H1 (cell line): ENCODE data around the gene ANKRD34B. TPM values are rescaled to one million over a fixed set of nuclear protein-coding genes. Genes with fewer than 3 reads are reported as not detected.
A peak's percentile ranks its signal among the peaks of the same experiment; 100 is the strongest.

Experiments
- CTCF ChIA-PET: fragments of 300-600 bp; sonication (Branson Sonifier 250); formaldehyde crosslinking; loops from one replicate; lab custom pipeline; 2021; ENCODE audit not compliant: partially characterized antibody; lab: Charles Lee
- POLR2A ChIA-PET: fragments of 300-600 bp; sonication (Branson Sonifier 250); formaldehyde crosslinking; loops from one replicate; lab custom pipeline; 2021; ENCODE audit warnings: inconsistent platforms; ENCODE audit not compliant: partially characterized antibody; lab: Charles Lee
- DNase-seq, 2 experiments: peaks; one replicate each; pipeline versions ENCODE4 v3.0.0 to v3.0.0-alpha.2; 2010 to 2022; ENCODE audit warnings: low spot score in 2 of 2, low read depth in 1 of 2, mixed read lengths in 1 of 2
- FAIRE-seq: peaks from 2 replicates; lab custom pipeline; 2011; peaks lifted over from hg19 to GRCh38; lab: Jason Lieb, UNC
- H2AFZ ChIP-seq: 2 replicates; pipeline ENCODE4 v1.8.1; 2012; ENCODE audit warnings: low read length, inconsistent platforms
- H2AK5ac ChIP-seq: 2 replicates; pipeline ENCODE4 v1.6.1; 2013; ENCODE audit warnings: low read depth, low read length
- H2BK120ac ChIP-seq: replicated peaks from 2 replicates; pipeline ENCODE3; 2013; ENCODE audit warnings: low read depth, low read length, inconsistent platforms
- H2BK12ac ChIP-seq: 2 replicates; pipeline ENCODE4 v1.6.1; 2013; ENCODE audit warnings: low read depth, low read length
- H2BK15ac ChIP-seq: 2 replicates; pipeline ENCODE4 v1.6.1; 2013; ENCODE audit warnings: low read length
- H2BK20ac ChIP-seq: 2 replicates; pipeline ENCODE4 v1.6.1; 2013; ENCODE audit warnings: low read length
- H2BK5ac ChIP-seq: 2 replicates; pipeline ENCODE4 v1.6.1; 2013; ENCODE audit warnings: low read depth, low read length
- H3K14ac ChIP-seq: 2 replicates; pipeline ENCODE4 v1.6.1; 2013; ENCODE audit warnings: inconsistent platforms; ENCODE audit not compliant: insufficient read length
- H3K18ac ChIP-seq: 2 replicates; pipeline ENCODE4 v1.6.1; 2013; ENCODE audit warnings: low read length; ENCODE audit errors: extremely low read depth
- H3K23ac ChIP-seq: 2 replicates; pipeline ENCODE4 v1.6.1; 2013; ENCODE audit warnings: inconsistent platforms; ENCODE audit not compliant: insufficient read length
- H3K23me2 ChIP-seq: 2 replicates; pipeline ENCODE4 v1.6.1; 2013; ENCODE audit warnings: low read depth, low read length
- H3K27ac ChIP-seq: 2 replicates; pipeline ENCODE4 v1.6.1; 2011; ENCODE audit warnings: low read depth, low read length, inconsistent platforms
- H3K27me3 ChIP-seq, 4 experiments: replicated peaks in 1 of 4; 1 replicate in 1 of 4; 2 replicates in 3 of 4; pipeline versions ENCODE4 v1.6.1 to v1.8.1; 2011 to 2013; ENCODE audit warnings: low read length in 3 of 4, mild to moderate bottlenecking in 3 of 4, inconsistent platforms in 2 of 4, mixed read lengths in 2 of 4, moderate library complexity in 1 of 4; ENCODE audit not compliant: control insufficient read depth in 3 of 4, insufficient read depth in 3 of 4; ENCODE audit errors: extremely low read depth in 1 of 4
- H3K36me3 ChIP-seq, 4 experiments: 2 replicates each; pipeline versions ENCODE4 v1.6.1 to v1.8.1; 2011 to 2013; ENCODE audit warnings: mild to moderate bottlenecking in 4 of 4, low read length in 3 of 4, moderate library complexity in 2 of 4, control low read depth in 1 of 4, inconsistent platforms in 1 of 4; ENCODE audit not compliant: insufficient read depth in 4 of 4, control insufficient read depth in 2 of 4
- H3K4ac ChIP-seq: replicated peaks from 2 replicates; pipeline ENCODE3; 2013; ENCODE audit warnings: low read length, low read depth, mixed read lengths, inconsistent platforms; ENCODE audit not compliant: insufficient read length
- H3K4me1 ChIP-seq, 4 experiments: replicated peaks in 1 of 4; 1 replicate in 1 of 4; 2 replicates in 3 of 4; pipeline versions ENCODE4 v1.6.1 to v1.8.1; 2011 to 2013; ENCODE audit warnings: low read length in 3 of 4, inconsistent platforms in 2 of 4, mixed read lengths in 1 of 4; ENCODE audit not compliant: insufficient read depth in 4 of 4, control insufficient read depth in 3 of 4
- H3K4me2 ChIP-seq, 2 experiments: 2 replicates each; pipeline versions ENCODE4 v1.6.1 to v1.8.1; 2011 to 2013; ENCODE audit warnings: low read depth in 2 of 2, low read length in 2 of 2, control low read depth in 1 of 2, inconsistent platforms in 1 of 2, mild to moderate bottlenecking in 1 of 2; ENCODE audit not compliant: insufficient read depth in 1 of 2
- H3K4me3 ChIP-seq, 4 experiments: fragments of 200-600, 300-600 bp in 1 of 4; sonication (generic), shearing (Covaris generic), sonication (Bioruptor Twin) in 1 of 4; 2 replicates each; pipeline versions ENCODE4 v1.5.1 to v1.8.1; 2011 to 2016; ENCODE audit warnings: low read length in 4 of 4, low read depth in 3 of 4, control low read depth in 2 of 4, inconsistent platforms in 2 of 4, mild to moderate bottlenecking in 2 of 4, mixed read lengths in 1 of 4, moderate library complexity in 1 of 4; ENCODE audit not compliant: insufficient read depth in 2 of 4; ENCODE audit errors: extremely low read depth in 1 of 4
- H3K56ac ChIP-seq: replicated peaks from 2 replicates; pipeline ENCODE3; 2013; ENCODE audit warnings: low read depth, mild to moderate bottlenecking, mixed read lengths, low read length, inconsistent platforms; ENCODE audit not compliant: insufficient read length
- H3K79me1 ChIP-seq: 2 replicates; pipeline ENCODE4 v1.6.1; 2013; ENCODE audit warnings: low read depth, low read length, control low read depth
- H3K79me2 ChIP-seq, 2 experiments: 2 replicates each; pipeline versions ENCODE4 v1.6.1 to v1.8.1; 2012 to 2013; ENCODE audit warnings: low read length in 2 of 2, mild to moderate bottlenecking in 2 of 2, inconsistent platforms in 1 of 2; ENCODE audit not compliant: insufficient read depth in 2 of 2, control insufficient read depth in 1 of 2
- H3K9ac ChIP-seq, 4 experiments: replicated peaks in 1 of 4; 1 replicate in 1 of 4; 2 replicates in 3 of 4; pipeline versions ENCODE4 v1.6.1 to v1.8.1; 2011 to 2013; ENCODE audit warnings: low read depth in 3 of 4, low read length in 3 of 4, control low read depth in 2 of 4, mild to moderate bottlenecking in 2 of 4, moderate library complexity in 2 of 4, inconsistent platforms in 1 of 4; ENCODE audit errors: extremely low read depth in 1 of 4
- H3K9me3 ChIP-seq, 2 experiments: 2 replicates each; pipeline versions ENCODE4 v1.6.1 to v1.8.1; 2012 to 2013; ENCODE audit warnings: mild to moderate bottlenecking in 2 of 2, moderate library complexity in 2 of 2, control low read depth in 1 of 2, inconsistent platforms in 1 of 2, low read depth in 1 of 2, low read length in 1 of 2, mixed read lengths in 1 of 2; ENCODE audit not compliant: insufficient read depth in 2 of 2
- H4K20me1 ChIP-seq, 2 experiments: replicated peaks in 1 of 2; 2 replicates each; pipeline versions ENCODE3 to v1.8.1; 2011 to 2013; ENCODE audit warnings: inconsistent platforms in 2 of 2, low read length in 2 of 2, mild to moderate bottlenecking in 1 of 2; ENCODE audit not compliant: insufficient read depth in 2 of 2, control insufficient read depth in 1 of 2
- H4K5ac ChIP-seq: 2 replicates; pipeline ENCODE4 v1.6.1; 2013; ENCODE audit warnings: low read length, low read depth, mixed read lengths, inconsistent platforms; ENCODE audit not compliant: insufficient read length
- H4K8ac ChIP-seq: 2 replicates; pipeline ENCODE4 v1.8.0; 2013; ENCODE audit warnings: mild to moderate bottlenecking, moderate library complexity, low read length, inconsistent platforms; ENCODE audit not compliant: insufficient read depth; ENCODE audit errors: extremely low read depth
- H4K91ac ChIP-seq: replicated peaks from 2 replicates; pipeline ENCODE3; 2013; ENCODE audit warnings: low read length, mixed read lengths, inconsistent platforms; ENCODE audit not compliant: insufficient read length
- CEBPB ChIP-seq: IDR thresholded peaks from 2 replicates; pipeline ENCODE4 v1.6.1; 2012; ENCODE audit warnings: low read depth, low read length
- CHD2 ChIP-seq: IDR thresholded peaks from 2 replicates; pipeline ENCODE4 v1.6.1; 2012; ENCODE audit warnings: low read length, improper control_type of control experiment
- CREB1 ChIP-seq: IDR thresholded peaks from 2 replicates; pipeline ENCODE4 v1.6.1; 2012; ENCODE audit warnings: inconsistent platforms
- EP300 ChIP-seq, 2 experiments: IDR thresholded peaks; 1 replicate in 1 of 2; 2 replicates in 1 of 2; pipeline ENCODE4 v1.6.1; 2011 to 2012; ENCODE audit warnings: low read depth in 2 of 2, low read length in 2 of 2, mild to moderate bottlenecking in 2 of 2, borderline replicate concordance in 1 of 2, inconsistent platforms in 1 of 2, moderate library complexity in 1 of 2
- EZH2 ChIP-seq: fragments of 200-600 bp; sonication (generic); IDR thresholded peaks from 2 replicates; pipeline ENCODE4 v1.7.1; 2012; ENCODE audit warnings: low read depth, mild to moderate bottlenecking, moderate library complexity, low read length, inconsistent platforms; ENCODE audit not compliant: severe bottlenecking
- GABPA ChIP-seq: IDR thresholded peaks from 2 replicates; pipeline ENCODE4 v1.6.1; 2011; ENCODE audit warnings: mild to moderate bottlenecking, low read length, moderate library complexity, borderline replicate concordance; ENCODE audit not compliant: insufficient read depth
- KDM4A ChIP-seq: IDR thresholded peaks from one replicate; pipeline ENCODE4 v1.7.1; 2012; ENCODE audit warnings: low read depth, mild to moderate bottlenecking, moderate library complexity, low read length, inconsistent platforms; ENCODE audit not compliant: severe bottlenecking
- MAFK ChIP-seq: IDR thresholded peaks from 2 replicates; pipeline ENCODE4 v1.6.1; 2012; ENCODE audit warnings: low read depth, mild to moderate bottlenecking, improper control_type of control experiment, low read length
- PHF8 ChIP-seq: fragments of 200-600 bp; sonication (generic); conservative IDR thresholded peaks from 2 replicates; pipeline ENCODE4 v1.7.1; 2012; ENCODE audit warnings: low read depth, mild to moderate bottlenecking, inconsistent platforms, low read length, moderate library complexity
- POU5F1 ChIP-seq: IDR thresholded peaks from 2 replicates; pipeline ENCODE4 v1.6.1; 2011; ENCODE audit warnings: low read depth, mild to moderate bottlenecking, low read length, moderate library complexity
- RBBP5 ChIP-seq: IDR thresholded peaks from 2 replicates; pipeline ENCODE4 v1.7.1; 2012; ENCODE audit warnings: low read depth, mild to moderate bottlenecking, inconsistent platforms, low read length, moderate library complexity, borderline replicate concordance
- RNF2 ChIP-seq: fragments of 200-900, 300-1000 bp; sonication (generic); IDR thresholded peaks from 2 replicates; pipeline ENCODE4 v1.7.1; 2016; ENCODE audit warnings: borderline replicate concordance, low read depth, mild to moderate bottlenecking, antibody characterized with exemption, low read length; ENCODE audit not compliant: poor library complexity, severe bottlenecking; ENCODE audit errors: missing control alignments
- SAP30 ChIP-seq: fragments of 300-600 bp; sonication (generic); IDR thresholded peaks from 2 replicates; pipeline ENCODE4 v1.7.1; 2012; ENCODE audit warnings: low read length, moderate library complexity, mild to moderate bottlenecking, inconsistent platforms; ENCODE audit not compliant: insufficient read depth, insufficient replicate concordance
- SP1 ChIP-seq: IDR thresholded peaks from 2 replicates; pipeline ENCODE4 v1.6.1; 2011; ENCODE audit warnings: low read depth, low read length
- WGBS, 2 experiments: shearing (Covaris generic) in 1 of 2; methylation state at CpG; one replicate each; pipeline versions ENCODE4 v1.1.6 to v1.1.7; 2013 to 2015; ENCODE audit warnings: low lambda C conversion rate in 2 of 2, mixed read lengths in 2 of 2, inconsistent platforms in 1 of 2, low coverage in 1 of 2, missing lambda C conversion rate in 1 of 2; ENCODE audit not compliant: insufficient replicate concordance in 2 of 2, insufficient coverage in 1 of 2, insufficient read length in 1 of 2; ENCODE audit errors: extremely low coverage in 1 of 2, missing lambda C conversion rate in 1 of 2; 5-methylcytosine and 5-hydroxymethylcytosine counted together
- polyA plus RNA-seq, 7 experiments: library from polyadenylated mRNA; depleted of rRNA in 3 of 7; stranded (reverse) in 5 of 7; unstranded in 2 of 7; fragments of >200 nt in 5 of 7; fragments of 200-250 nt in 2 of 7; gene quantifications; 1 replicate in 5 of 7; 2 replicates in 1 of 7; 4 replicates in 1 of 7; pipeline versions ENCODE4 v1.2.1 to v1.2.3, GENCODE V29; 2011 to 2013; ENCODE audit warnings: missing spikeins in 2 of 7, mixed read lengths in 2 of 7
- total RNA-seq: library from RNA; stranded (reverse); fragmentation: NEBNext Ultra II Directional; extraction: Animal tissue kit (Norgen Biotek cat#: 25700); gene quantifications from 2 replicates; pipeline ENCODE4 v1.2.1, GENCODE V29; 2021

ANKRD34B gene
- total and polyA plus RNA-seq, 2 of the 8 experiments (the other 6 are each of a cell fraction or from before 2014, with no cell fraction given): 1.5 to 6.3 TPM

DNA sequence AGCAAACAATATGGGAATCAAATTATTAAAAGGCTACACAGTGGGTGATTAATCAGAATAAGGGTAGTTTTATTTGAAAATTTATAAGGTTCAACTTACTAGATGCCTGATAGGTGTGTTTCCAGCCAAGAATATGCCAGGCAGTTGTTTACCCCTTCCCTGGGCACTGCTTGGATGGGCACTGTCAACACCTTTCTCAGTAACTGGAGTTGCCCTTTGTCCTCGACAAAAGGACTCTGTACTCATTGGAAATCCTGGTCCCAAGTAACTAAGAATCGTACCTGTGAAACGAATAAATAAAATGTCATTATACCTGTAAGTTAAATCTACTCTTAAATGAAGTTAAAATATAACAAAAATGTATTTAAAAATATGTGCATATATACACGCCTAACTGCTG, 15.0 kb downstream of the ANKRD34B start:
- H3K4me1 ChIP-seq: peaks cover 0 to 11% (median 4%) of the 10 kb centered on the region in 4 experiments; a peak in 3 of 7 replicates
- H3K79me2 ChIP-seq: no peaks in the 10 kb centered on the region
- no peak for DNase-seq
- H3K14ac ChIP-seq: no peak overlapping the region
- H2BK120ac ChIP-seq: no peak overlapping the region
- H3K18ac ChIP-seq: no peak overlapping the region
- no peaks in the 10 kb centered on the region for H4K20me1 ChIP-seq
- H4K8ac ChIP-seq: no peak overlapping the region
- POLR2A ChIA-PET: no interaction called here
- H2BK15ac ChIP-seq: no peak overlapping the region
- H3K9ac ChIP-seq: no peak overlapping the region
- no peak overlapping the region for H2BK12ac ChIP-seq
- H4K91ac ChIP-seq: no peak overlapping the region
- no peak overlapping the region for H2AFZ ChIP-seq
- no peak overlapping the region for H3K23ac ChIP-seq
- peak overlapping the region; percentile 1 to 38; a peak in 2 of 4 replicates for H3K4me2 ChIP-seq
- H4K5ac ChIP-seq: no peak overlapping the region
- no peaks in the 10 kb centered on the region for H3K27me3 ChIP-seq
- no peaks in the 10 kb centered on the region for H3K9me3 ChIP-seq
- H2BK20ac ChIP-seq: no peak overlapping the region
- no peaks in the 10 kb centered on the region for H3K36me3 ChIP-seq
- no peaks in the 10 kb centered on the region for H3K79me1 ChIP-seq
- H2BK5ac ChIP-seq: no peak overlapping the region
- FAIRE-seq: no peak
- H3K4ac ChIP-seq: no peak overlapping the region
- no peak overlapping the region for H3K4me3 ChIP-seq
- H2AK5ac ChIP-seq: no peak overlapping the region
- CTCF ChIA-PET: interaction anchor here (1.4 kb wide), 1 partner anchor 74 kb away, joined by 3 read pairs; no protein-coding TSS in a partner anchor
- H3K27ac ChIP-seq: no peak overlapping the region
- WGBS, 2 experiments: 87% methylated on average over 4 of the region's 4 CpGs; no CpG with 5 or more reads in 1 of the 2 experiments
- H3K23me2 ChIP-seq: no peaks in the 10 kb centered on the region
- H3K56ac ChIP-seq: no peak overlapping the region
- no peak for TF ChIP-seq SP1
- no peak for TF ChIP-seq EZH2
- no peak for TF ChIP-seq PHF8
- TF ChIP-seq CREB1: no peak
- no peak for TF ChIP-seq CHD2
- TF ChIP-seq RBBP5: no peak
- TF ChIP-seq SAP30: no peak
- TF ChIP-seq RNF2: no peak
- no peak for TF ChIP-seq EP300 (IDR thresholded peaks at IDR 0.05; ENCODE audit: borderline replicate concordance in 1 of 2, low read depth in 2 of 2, low read length in 2 of 2)
- no peak for TF ChIP-seq POU5F1
- TF ChIP-seq CEBPB: no peak
- no peak for TF ChIP-seq KDM4A
- TF ChIP-seq MAFK: no peak
- TF ChIP-seq GABPA: no peak
